Right lobe of liver (tissue), 4 donors: ENCODE data around the gene DLGAP5.

Experiments used
- CTCF ChIP-seq, 4 donors: fragments of 200-600 bp in 3 of 4; fragments of 450-650 bp in 1 of 4; IDR thresholded peaks; one replicate each; pipeline versions ENCODE4 v1.5.1 to v1.8.0; 2016 to 2022; ENCODE audit warnings: antibody characterized with exemption in 4 of 4, mild to moderate bottlenecking in 2 of 4
- POLR2A ChIP-seq: fragments of 450-650 bp; IDR thresholded peaks from one replicate; pipeline ENCODE4 v1.6.1; 2017; ENCODE audit warnings: antibody characterized with exemption, mild to moderate bottlenecking
- donor health status: DM: no; HTN: no; CAD: no.
- donor health status: DM: no; HTN: no; CAD: no.
- donor health status: DM: no; HTN: yes; CAD: no.

- TF ChIP-seq CTCF (IDR thresholded peaks at IDR 0.05) (no peak), POLR2A (no peak)
Measured at GRCh38 chr14:55139696-55140509, 51.5 kb downstream of the DLGAP5 start.
